ENCODE measurements around the gene KCNIP1. TPM values are rescaled to one million over a fixed set of nuclear protein-coding genes. Genes with fewer than 3 reads are reported as not detected.

Gene KCNIP1
- total and polyA plus RNA-seq, 11 donors: 0.52 to 1.3 (median 1.2) TPM; not detected in 8

DNA sequence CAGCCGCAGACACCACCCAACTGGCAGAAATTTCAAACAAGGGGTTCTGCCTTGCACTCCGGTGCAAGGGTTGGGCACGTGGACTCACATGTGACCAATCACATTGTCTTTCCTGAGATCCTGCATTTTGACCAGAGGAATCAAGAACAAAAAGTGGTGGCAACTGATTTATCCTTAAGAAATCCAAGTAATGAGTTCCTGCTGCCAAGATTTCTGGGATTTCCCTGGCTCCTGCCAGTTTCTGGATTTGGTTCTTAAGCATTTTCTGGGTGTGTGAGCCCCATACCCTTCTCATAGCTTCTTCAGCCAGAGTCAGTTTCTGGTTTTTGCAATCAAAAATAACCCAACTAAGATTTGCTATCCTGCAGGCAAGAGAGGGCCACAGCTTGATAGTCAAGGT, 17.4 kb upstream of the KCNIP1 start:
- WGBS, 4 donors: 92 to 95% (median 94%) methylated on average over 3 of the region's 3 CpGs
- no peak for TF ChIP-seq POLR2A (IDR thresholded peaks at IDR 0.05)

DNA sequence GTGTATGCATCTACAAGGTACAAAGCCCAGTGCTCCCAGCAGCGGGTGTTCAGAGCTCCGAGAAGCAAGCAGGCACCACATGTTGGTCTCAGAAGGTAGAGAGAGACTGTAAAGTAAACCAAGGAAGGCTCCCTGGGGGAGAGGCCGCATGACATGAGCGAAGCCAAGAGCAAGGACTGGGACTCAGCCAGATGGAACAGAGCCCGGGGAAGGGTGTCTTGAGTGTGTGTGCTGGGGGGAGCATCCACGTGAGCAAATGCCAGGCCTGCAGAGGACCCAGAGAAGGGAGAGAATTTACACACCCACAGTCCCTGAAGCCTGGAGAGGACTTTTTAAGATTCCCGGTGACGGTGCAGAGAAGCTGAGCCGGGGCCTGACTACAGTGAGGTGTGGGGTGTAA, 15.2 kb upstream of the KCNIP1 start:
- H3K27me3 ChIP-seq: no peaks in the 10 kb centered on the region
- peaks cover 0 to 19% (median 8%) of the 10 kb centered on the region in 12 donors for H3K4me1 ChIP-seq
- intact Hi-C loops (cut with DNase I): no loop called here
- H3K4me3 ChIP-seq: no peak overlapping the region
- H3K9me3 ChIP-seq: no peaks in the 10 kb centered on the region
- ATAC-seq (no peak), DNase-seq (no peak)
- H3K36me3 ChIP-seq: no peaks in the 10 kb centered on the region
- 72 to 82% (median 80%) methylated on average over 9 of the region's 9 CpGs for WGBS, 4 donors
- H3K27ac ChIP-seq: no peak overlapping the region
- TF ChIP-seq POLR2A (IDR thresholded peaks at IDR 0.05): no peak
- TF ChIP-seq, protein P1, sequence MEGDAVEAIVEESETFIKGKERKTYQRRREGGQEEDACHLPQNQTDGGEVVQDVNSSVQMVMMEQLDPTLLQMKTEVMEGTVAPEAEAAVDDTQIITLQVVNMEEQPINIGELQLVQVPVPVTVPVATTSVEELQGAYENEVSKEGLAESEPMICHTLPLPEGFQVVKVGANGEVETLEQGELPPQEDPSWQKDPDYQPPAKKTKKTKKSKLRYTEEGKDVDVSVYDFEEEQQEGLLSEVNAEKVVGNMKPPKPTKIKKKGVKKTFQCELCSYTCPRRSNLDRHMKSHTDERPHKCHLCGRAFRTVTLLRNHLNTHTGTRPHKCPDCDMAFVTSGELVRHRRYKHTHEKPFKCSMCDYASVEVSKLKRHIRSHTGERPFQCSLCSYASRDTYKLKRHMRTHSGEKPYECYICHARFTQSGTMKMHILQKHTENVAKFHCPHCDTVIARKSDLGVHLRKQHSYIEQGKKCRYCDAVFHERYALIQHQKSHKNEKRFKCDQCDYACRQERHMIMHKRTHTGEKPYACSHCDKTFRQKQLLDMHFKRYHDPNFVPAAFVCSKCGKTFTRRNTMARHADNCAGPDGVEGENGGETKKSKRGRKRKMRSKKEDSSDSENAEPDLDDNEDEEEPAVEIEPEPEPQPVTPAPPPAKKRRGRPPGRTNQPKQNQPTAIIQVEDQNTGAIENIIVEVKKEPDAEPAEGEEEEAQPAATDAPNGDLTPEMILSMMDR (IDR thresholded peaks at IDR 0.05): no peak

More for the DNA sequence above, 17.4 kb upstream of the KCNIP1 start:
- ATAC-seq: no peak
- H3K27ac ChIP-seq: no peak overlapping the region
- no peak overlapping the region for H3K4me3 ChIP-seq
- H3K36me3 ChIP-seq: no peaks in the 10 kb centered on the region
- no peak for DNase-seq
- H3K9me3 ChIP-seq: no peaks in the 10 kb centered on the region
- intact Hi-C loops (cut with DNase I): no loop called here
- H3K27me3 ChIP-seq: no peaks in the 10 kb centered on the region
- peaks cover 0 to 8% (median 3%) of the 10 kb centered on the region in 12 donors for H3K4me1 ChIP-seq

DNA sequence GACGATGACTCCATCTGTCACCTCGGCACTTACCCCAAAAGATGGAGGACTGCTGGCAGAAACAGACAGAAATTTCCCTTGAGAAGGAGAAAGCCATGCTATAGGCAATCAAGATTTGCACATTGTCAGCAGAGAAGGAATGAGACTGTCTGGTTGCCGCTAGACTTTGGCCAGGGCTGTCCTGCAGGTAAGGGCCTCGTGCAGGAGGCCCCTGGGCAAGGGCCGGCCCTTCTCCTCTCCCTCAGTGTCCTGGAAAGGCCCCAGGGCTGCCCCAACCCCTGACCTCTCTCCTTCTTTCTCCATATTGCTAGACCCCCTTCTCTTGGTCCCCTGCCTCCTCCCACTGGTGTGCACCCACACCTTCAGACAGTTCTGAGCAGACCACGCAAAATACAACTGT, 14.6 kb upstream of the KCNIP1 start:
- peaks cover 0 to 19% (median 8%) of the 10 kb centered on the region in 12 donors for H3K4me1 ChIP-seq
- no peak for ATAC-seq
- no peaks in the 10 kb centered on the region for H3K9me3 ChIP-seq
- DNase-seq: no peak
- TF ChIP-seq, protein P1 (IDR thresholded peaks at IDR 0.05): no peak
- no peak for TF ChIP-seq POLR2A (IDR thresholded peaks at IDR 0.05)
- no peak overlapping the region for H3K27ac ChIP-seq
- no peaks in the 10 kb centered on the region for H3K36me3 ChIP-seq
- WGBS, 4 donors: 93 to 97% (median 96%) methylated on average over 6 of the region's 6 CpGs
- intact Hi-C loops (cut with DNase I): no loop called here
- no peak overlapping the region for H3K4me3 ChIP-seq
- no peaks in the 10 kb centered on the region for H3K27me3 ChIP-seq

DNA sequence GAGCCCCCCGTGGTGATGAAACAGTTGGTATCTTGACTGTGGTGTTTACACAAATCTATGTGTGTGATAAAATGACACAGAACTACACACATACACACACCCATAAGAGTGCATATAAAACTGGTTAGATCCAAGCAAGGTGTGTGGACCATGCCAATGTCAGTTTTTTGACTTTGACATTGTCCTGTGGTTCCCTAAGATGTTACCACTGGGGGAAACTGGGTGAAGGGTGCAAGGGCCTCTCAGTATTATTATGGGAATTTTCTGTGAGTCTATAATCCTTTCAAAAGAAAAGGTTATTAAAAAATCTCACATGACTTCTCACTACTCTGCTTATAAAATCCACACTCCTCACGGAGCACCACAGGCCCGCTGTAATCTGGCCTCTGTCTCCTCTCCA, 13.4 kb upstream of the KCNIP1 start:
- DNase-seq (no peak), ATAC-seq (no peak)
- WGBS, 4 donors: 77 to 83% (median 82%) methylated on average over 3 of the region's 3 CpGs
- Histone ChIP-seq H3K36me3 (no peaks in the 10 kb centered on the region), H3K9me3 (no peaks in the 10 kb centered on the region), H3K27ac (no peak overlapping the region), H3K27me3 (no peaks in the 10 kb centered on the region), H3K4me1 (peaks cover 0 to 19% (median 8%) of the 10 kb centered on the region in 12 donors), H3K4me3 (no peak overlapping the region)
- TF ChIP-seq, protein P1 (IDR thresholded peaks at IDR 0.05): no peak
- TF ChIP-seq POLR2A (IDR thresholded peaks at IDR 0.05): no peak
- intact Hi-C loops (cut with DNase I): no loop called here

DNA sequence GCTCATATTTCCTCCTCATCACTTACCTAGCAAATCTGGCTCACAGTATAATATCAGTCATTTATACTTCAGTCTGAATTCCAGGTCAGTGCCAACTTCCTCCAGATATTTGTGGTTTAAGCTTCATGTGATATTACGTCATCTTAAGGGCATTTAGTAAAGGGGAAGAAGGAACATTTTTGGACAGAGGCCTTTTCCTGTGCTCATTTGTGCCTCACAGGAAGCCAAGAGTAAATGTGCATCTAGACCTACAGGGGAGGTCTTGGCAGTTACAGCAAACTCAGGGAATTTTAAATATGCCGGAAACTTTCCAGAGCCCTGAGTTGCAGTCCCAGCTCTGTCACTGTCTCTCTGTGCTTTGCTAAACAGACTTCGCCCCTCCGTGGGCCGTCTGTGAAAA, 12.3 kb upstream of the KCNIP1 start:
- ATAC-seq (peak in 3 of 4 donors; percentile 50 to 79 (median 77)), DNase-seq (peak in 1 of 5 donors; percentile 24)
- peak overlapping the region in 6 of 12 donors; percentile 33 to 68 (median 48) for H3K27ac ChIP-seq
- H3K4me1 ChIP-seq: peaks cover 0 to 19% (median 8%) of the 10 kb centered on the region in 12 donors
- H3K27me3 ChIP-seq: no peaks in the 10 kb centered on the region
- 37 to 68% (median 40%) methylated on average over 5 of the region's 5 CpGs for WGBS, 4 donors
- no peaks in the 10 kb centered on the region for H3K9me3 ChIP-seq
- H3K4me3 ChIP-seq: no peak overlapping the region
- TF ChIP-seq, protein P1 (IDR thresholded peaks at IDR 0.05): no peak
- TF ChIP-seq POLR2A (IDR thresholded peaks at IDR 0.05): no peak
- H3K36me3 ChIP-seq: no peaks in the 10 kb centered on the region
- intact Hi-C loops (cut with DNase I): no loop called here

Measured in heart left ventricle (tissue), 16 donors.